HG03159 (cell line): ENCODE data around the gene UBE2Q1.

Experiments used
- ATAC-seq: cut with Tn5 transposase; IDR thresholded peaks from one replicate; pipeline ENCODE4 v1.9.1; 2021; ENCODE audit warnings: mild to moderate bottlenecking, moderate library complexity; ENCODE audit not compliant: unreplicated experiment

UBE2Q1 gene

DNA sequence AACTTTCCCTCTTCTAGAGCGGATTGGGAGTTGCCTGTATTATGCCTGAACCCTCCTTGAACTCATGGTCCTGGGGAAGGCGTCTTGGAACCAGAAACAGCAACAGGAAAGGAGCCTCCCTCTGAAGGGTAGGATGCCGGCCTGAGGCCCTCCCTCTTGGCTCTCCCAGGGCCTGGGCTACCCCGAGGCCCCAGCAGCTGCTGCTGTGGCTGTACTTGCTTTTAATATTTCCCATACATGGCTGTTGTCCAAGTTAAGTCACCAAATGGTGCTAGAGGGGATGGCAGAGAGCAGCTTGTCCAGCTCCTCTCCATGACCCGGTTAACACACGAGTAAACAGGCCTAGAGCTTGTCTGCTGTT is 19.6 kb upstream of the UBE2Q1 start:
- no peak for ATAC-seq

DNA sequence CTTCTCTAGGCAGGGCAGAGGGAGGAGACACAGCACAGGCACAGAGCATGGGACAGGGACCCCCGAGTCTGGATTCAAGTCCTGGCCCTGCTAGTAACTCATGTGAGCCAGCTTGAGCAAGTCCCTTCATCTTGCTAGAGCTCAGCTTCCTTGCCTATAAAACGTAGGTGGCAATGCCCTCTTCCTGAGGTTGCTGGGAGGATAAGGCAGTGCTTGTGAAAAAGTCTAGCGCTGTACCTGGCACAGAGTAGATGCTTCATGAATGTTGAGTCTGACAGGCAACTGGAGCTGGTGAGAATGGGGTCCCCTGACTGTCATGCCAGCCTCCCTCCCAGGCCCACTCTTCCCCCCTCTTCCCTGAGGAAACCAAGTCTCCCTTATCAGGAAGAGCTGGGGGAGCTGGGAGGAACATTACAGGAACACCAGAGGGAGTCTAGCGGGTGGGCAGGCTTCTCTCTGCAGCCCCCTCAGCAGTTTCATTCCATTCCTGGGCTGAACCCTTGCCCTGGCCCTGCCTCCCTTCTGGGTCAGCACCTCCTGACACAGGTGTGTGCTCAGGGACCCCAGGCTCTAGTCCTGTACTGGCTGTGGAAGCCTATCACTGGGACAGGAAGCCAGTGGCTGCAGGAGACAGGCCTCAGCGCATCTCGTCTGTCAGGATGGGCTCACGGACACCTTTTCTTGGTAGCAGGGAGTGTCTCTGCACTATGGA is 19.0 kb upstream of the UBE2Q1 start:
- ATAC-seq = no peak

DNA sequence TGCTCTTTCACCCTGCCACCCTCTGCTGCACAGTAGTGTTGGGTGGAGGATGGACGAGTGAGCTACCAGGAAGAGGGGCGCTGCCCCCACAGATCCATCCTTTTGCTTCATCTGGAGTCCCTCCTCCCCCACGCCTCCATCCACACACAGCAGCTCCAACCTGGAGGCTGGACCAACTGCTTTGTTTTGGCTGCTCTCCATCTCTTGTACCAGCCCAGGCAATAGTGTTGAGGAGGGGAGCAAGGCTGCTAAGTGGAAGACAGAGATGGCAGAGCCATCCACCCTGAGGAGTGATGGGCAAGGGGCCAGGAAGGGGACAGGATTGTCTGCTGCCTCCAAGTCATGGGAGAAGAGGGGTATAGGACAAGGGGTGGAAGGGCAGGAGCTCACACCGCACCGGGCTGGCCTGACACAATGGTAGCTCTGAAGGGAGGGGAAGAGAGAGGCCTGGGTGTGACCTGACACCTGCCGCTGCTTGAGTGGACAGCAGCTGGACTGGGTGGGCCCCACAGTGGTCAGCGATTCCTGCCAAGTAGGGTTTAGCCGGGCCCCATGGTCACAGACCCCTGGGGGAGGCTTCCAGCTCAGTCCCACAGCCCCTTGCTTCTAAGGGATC is 17.6 kb upstream of the UBE2Q1 start:
- ATAC-seq = no peak

DNA sequence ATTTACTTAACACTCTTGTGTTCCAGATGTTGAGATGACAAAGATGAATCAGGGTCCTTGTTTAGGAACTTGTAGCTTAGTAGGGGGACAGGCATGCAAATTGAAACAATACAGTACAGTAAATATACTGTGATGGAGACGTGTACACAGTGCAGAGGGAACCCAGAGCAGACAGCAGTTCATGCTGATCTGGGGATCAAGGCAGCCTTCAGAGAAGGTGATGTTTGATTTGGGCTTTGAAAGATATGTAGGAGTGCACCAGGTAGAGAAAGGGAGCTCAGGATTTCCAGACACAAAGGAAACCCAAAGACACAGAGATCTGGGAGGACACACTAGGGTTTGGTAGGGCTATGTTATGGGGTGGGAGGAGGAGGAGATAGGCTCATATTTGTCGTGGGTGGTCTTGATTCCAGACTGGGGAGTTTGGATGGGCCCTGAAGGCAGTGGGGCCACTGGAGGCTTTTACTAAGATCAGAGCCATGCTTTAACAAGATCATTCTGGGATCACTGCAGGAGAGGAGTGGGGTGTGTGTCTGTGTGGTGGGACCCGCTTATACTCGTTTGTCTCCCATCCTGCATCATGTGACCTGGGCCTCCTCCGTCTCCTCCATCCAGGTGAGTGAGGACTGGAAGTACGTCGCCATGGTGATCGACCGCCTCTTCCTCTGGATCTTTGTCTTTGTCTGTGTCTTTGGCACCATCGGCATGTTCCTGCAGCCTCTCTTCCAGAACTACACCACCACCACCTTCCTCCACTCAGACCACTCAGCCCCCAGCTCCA is 16.9 kb upstream of the UBE2Q1 start:
- ATAC-seq = no peak

DNA sequence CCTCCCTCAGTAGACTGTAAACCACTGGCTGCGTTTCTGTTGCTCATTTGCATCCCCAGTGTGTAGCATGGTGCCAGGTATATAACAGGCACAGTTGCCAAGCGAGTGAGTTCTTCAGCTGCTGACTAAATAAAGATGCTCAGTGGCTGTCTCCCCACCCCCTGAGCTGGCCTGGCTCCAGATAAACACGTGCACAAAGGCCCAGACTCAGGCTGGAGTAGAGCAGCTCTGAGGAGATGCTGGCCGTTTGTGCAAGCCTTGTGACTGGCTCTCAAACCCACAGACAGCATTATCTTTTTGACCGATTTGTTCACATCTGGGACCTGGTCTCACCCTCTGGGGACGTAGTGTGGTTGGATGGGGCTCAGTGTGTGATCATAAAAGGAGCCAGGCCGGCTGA is 16.3 kb upstream of the UBE2Q1 start:
- ATAC-seq = no peak

DNA sequence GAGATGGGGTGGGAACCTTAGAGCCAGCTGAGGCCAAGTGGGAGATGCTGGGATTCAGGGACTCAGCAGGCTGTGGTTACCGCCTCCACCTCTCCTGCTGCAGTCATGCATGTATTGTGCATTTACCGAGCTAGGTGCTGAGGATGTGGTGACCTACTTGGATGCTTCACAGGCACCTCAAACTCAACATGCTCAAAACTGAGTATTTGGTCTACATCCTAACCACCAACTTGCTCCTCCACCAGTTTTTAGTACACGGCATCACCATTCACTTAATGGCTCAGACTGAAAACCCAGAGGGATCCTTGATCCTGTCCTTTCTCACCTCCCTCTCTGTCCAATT is 14.7 kb upstream of the UBE2Q1 start:
- no peak for ATAC-seq

DNA sequence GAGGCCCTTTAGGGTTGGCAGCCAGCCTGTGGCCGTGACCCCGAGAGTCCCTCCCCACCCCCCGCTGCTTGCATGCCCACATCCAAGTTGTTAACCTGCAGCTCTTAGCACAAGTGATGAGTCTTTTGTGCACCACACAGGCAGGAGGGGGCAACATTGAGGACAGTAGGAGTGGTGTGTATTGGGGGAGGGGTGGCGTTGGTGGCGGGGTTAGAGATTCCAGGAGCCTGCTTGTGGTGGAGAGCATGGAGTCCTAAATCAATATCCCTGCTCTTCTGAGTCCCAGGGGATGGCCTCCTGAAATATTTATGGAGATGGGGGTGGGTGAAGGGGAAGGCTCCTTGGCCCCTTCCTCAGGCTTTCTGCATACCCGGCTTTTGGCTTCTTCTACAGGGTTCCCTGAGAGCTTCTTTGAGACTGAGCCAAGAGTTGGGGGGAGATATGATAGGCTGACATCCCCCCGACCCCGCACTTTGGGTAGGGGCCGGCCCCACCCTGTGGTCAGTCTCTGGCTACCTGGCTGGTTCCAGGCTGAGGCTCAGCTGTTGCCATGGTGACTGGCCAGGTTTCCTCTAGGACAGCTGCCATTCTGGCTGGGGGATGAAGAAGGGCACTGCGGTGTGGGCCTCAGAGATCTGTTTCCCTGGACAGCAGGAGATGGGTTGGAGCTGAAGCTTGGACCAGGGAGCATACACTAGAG is 14.2 kb upstream of the UBE2Q1 start:
- no peak for ATAC-seq

DNA sequence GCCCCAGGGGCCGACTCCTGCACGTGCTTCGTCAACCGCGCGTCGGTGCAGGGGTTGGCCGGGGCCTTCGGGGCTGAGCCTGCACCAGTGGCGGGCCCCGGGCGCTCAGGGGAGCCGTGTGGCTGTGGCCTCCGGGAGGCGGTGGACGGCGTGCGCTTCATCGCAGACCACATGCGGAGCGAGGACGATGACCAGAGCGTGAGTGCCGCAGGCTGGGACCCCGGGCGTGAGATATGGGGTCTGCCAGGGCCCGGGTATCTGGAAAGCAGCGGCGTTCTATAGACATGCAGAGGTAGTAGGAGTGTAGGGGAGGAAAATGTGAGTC is 13.5 kb upstream of the UBE2Q1 start:
- ATAC-seq = no peak

DNA sequence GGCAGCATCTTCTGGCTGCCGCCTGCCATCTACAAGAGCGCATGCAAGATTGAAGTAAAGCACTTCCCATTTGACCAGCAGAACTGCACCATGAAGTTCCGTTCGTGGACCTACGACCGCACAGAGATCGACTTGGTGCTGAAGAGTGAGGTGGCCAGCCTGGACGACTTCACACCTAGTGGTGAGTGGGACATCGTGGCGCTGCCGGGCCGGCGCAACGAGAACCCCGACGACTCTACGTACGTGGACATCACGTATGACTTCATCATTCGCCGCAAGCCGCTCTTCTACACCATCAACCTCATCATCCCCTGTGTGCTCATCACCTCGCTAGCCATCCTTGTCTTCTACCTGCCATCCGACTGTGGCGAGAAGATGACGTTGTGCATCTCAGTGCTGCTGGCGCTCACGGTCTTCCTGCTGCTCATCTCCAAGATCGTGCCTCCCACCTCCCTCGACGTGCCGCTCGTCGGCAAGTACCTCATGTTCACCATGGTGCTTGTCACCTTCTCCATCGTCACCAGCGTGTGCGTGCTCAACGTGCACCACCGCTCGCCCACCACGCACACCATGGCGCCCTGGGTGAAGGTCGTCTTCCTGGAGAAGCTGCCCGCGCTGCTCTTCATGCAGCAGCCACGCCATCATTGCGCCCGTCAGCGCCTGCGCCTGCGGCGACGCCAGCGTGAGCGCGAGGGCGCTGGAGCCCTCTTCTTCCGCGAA is 12.9 kb upstream of the UBE2Q1 start:
- no peak for ATAC-seq

DNA sequence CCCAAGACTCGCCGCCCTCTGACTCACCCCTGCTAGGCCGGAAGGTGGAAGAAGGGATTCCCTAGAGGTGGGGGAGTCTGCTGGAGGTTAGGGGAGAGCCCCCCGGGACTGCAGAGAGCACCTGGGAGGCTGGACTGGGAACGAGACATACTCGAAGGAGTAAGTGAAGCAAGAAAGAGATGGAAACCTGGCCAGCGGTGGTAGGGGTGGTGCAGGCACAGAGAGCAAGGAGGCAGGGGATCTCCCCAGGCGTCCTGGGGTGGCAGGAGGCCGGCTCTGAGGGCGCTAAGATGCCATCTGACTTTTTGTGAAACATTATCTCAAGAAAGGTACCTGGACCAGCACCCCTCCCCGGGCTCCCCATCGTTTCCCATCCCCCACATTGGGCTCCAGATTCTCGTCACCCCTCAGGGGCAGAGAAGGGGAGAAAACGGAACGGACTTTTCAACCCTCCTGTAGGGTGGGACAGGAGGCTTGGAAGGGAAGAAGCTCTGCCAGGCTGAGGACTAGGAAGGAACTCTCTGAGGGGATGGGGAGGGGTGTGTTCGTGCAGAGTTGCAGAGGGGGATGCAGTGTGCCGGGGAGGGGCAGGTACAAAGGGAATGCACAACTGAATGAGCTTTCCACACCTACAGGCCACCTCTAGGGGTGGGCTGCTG is 9.8 kb upstream of the UBE2Q1 start:
- ATAC-seq = no peak

DNA sequence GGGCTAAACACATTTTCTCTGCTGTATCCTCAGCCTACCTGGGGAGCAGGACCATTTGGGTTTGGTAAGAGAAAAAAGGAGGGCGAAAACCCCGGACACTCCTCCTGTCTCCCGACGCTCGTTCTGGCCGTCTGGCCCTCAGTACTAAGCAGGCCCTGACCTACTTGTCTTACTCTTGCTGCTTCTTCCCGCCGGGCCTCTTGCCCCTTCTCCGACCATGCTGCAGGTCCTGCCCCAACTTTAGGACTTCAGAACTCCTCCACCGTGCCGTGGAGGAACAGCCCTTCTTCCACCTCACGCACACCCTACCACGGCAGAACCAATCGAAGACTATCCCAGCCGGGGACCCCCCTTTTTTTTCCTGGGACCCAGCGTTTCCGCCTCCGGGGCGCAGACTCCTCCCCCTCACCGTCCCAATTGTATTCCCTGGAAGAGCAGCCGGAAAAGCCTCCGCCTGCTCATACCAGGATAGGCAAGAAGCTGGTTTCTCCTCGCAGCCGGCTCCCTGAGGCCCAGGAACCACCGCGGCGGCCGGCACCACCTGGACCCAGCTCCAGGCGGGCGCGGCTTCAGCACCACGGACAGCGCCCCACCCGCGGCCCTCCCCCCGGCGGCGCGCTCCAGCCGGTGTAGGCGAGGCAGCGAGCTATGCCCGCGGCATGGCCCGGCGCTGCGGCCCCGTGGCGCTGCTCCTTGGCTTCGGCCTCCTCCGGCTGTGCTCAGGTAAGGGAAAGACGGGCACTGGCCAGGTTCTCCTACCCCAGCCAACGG is 9.1 kb upstream of the UBE2Q1 start, which contains the start of gene CHRNB2:
TSS of gene CHRNB2 (plus strand) at position 393 of the 771 bp plus-strand sequence. CDS start at position 660, 267 bp downstream.
- no peak for ATAC-seq

DNA sequence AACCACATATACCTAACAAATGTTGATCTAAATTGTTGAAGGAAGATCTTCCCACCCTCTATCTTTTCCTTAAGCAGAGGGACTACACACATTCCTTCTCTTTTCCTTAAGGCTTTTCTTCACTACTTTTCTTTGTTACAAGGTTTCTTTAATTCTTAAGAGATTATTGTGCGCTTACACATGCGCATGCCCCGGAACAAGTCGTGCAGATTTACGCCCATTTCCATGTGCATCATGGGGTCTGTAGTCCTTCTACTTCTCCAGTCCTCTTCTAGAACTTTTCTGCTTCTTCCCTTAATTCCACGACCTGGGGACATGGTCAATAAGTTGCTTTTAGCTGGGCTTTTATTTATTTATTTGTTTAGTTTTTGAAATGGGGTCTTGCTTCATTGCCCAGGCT is 7.4 kb upstream of the UBE2Q1 start:
- ATAC-seq = no peak

DNA sequence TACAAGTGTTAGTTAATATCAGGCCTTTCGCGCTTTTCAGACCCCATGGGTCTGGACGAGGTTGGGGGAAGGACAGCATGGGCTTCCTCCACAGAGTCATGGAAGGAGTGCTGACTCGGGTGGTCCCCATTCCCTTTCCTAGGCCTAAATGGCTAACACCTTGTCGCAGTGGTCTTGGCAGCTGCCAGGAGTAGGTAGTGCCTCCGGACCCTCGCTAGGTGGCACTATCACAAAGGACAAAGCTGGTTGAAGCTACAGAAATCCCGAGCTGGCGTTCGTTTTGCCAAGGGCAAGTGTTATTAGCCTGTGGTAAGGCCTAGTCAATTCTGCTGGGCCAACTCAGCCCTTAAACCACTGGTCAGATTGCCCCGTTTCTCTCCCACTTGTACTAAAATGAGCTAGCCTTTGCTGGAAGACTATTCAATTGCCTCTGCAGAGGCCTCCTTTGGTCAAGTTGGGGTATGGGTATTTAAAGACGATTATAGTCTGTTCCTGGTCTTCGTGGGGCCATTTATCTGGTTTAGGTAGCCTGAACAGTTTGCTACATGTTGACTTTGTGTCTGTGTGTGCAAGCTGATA is 1.1 kb upstream of the UBE2Q1 start:
- ATAC-seq = peak; percentile 44

DNA sequence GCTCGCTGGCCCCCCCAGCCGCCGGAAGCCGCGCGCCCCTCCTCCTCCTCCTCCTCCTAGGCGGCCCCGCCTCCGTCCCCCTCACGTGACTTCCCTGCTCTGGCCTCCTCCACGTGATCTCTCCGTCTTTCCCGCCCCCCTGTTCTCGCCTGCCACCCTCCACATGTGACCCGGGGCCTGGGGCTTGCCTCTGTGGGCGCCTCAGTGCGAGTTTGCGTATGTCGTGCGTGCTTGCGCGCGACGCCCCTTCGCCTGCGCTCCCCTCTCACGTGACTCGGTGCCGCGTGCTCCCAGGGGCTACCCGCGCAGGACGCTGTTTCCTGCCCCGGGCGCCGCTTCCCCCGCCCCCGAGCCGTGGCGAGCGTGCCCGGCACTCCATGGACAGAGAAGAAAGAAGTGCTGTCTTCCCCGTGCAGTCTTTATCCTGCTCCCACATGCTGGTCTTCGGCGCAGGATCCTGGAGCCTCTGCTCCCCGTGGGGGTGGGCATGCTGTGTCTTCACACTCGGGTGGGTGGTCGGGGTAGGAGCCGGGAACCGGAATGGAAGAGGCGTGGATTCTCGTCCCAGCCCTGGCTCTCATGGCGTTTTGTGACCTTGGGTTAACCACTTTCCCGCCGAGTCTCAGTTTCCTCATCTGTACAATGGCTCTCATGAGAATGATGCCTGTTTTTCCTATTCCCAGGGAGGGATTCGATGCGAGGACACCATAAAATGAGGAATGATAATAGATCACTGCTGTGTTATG is 431 bp upstream of the UBE2Q1 start:
- peak; percentile 83 for ATAC-seq

DNA sequence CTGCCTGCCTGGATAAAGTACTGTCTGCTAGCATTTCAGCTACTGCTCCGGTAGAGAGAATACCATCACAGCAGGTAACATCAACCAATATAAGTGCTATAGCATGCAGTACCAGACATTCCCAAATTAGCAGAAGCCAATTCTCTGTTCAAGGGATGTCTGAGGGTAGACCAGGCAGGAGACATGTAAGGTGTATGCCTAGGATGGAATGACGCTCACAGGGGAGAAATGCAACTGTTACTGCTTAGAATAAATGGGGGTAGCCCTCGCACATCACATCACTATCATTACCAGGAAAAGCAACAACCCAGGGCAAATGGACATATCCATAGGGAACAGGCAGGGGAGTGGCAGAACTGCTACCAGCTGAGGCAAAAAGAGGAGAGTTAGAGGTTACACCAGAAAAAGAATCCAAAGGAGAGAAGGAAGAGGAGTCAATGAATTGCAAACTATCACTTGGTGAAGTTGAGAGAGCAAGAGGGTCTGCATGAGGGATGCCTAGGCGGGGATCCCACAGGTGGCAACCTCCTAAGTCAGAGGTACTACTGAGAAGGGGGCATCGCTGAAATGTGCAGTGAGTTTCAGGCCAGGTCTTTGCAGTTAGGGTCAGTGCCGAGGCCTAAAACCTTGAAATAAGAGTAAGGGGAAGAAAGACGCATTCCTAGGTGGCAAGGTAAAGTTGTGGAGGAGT is 1.1 kb downstream of the UBE2Q1 start:
- ATAC-seq = no peak

DNA sequence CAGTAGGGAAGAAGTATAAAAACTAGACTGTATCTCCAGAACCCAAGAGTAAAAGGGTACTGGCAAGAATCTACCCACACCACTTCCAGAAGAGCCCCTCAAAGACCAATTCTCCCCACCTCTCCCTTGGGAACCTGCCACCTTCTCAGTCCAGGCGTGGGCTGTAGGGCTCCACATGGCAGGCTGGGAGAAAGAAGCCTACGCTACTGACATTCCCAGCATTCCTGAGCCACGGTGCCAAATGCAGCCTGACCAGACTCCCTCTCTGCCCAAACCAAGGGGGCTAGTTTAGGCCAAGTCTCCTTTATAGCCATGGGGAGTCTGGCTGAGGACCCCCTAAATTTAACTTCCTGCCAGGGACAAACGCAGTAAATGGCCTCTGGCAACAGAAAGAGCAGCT is 2.0 kb downstream of the UBE2Q1 start:
- ATAC-seq = no peak

DNA sequence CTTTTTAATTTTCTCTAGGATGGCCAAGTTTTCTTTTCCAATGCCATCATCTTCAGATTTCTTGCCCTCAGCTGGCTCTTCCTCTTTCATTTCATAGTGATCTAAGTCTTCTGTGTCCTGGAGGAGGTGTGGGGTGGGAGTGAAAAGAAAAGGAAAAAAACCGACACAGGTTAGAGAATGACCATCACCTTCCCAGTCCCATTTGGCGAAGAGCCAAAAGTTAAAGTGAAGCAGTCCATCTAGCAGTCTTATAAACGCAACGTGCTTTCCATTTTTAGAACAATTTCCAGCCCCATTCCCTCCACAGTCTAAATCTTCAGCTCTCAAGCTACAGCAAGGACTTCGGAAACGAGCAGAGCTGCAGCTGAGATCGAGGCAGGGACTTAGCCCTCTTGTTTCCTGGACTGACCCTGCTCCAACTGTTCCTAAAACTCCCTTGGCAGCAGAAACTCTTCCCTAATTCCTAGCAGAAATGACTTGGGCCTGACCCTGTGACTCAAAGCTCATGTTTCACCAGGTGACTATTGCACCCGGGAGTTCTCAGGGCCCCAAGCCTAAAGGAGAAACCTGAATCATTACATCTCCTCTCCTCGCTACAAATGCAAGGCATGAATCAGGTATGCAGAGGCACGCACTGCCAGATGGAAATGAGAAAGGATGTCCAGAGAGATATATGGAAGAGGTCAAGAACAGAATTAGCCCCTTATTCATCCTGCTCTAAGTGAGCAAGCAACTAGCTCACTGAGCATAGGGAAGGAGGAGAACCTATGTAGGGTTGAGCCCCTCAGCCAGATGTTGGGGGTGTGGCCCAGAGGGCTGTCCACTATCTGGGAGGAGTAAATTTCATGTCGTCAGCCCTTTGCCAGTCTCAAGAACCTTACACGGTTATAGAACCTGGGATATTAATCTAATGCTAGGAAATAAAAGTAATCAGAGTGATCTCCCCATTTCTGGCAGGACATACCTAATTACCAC is 5.1 kb downstream of the UBE2Q1 start:
- ATAC-seq = no peak
